ENCODE results near the gene ADRM1. TPM values are rescaled to one million over a fixed set of nuclear protein-coding genes. Genes with fewer than 3 reads are reported as not detected.

ADRM1 gene
- total RNA-seq, 2 experiments from 2014 or later, result 110 to 115 TPM

GRCh38 chr20:62313021-62313420, 10.2 kb downstream of the ADRM1 start:
- intact Hi-C loops (cut with micrococcal nuclease), result no loop called here
- Mint-ChIP-seq H3K27ac (no peak overlapping the region), H3K4me1 (ENCODE audit: low read depth) (no peaks in the 10 kb centered on the region), H3K36me3 (ENCODE audit: low read depth) (peaks cover 5% of the 10 kb centered on the region), H3K9me3 (no peaks in the 10 kb centered on the region), H3K4me3 (no peak overlapping the region), H3K27me3 (no peaks in the 10 kb centered on the region)
- TF ChIP-seq, protein P1, sequence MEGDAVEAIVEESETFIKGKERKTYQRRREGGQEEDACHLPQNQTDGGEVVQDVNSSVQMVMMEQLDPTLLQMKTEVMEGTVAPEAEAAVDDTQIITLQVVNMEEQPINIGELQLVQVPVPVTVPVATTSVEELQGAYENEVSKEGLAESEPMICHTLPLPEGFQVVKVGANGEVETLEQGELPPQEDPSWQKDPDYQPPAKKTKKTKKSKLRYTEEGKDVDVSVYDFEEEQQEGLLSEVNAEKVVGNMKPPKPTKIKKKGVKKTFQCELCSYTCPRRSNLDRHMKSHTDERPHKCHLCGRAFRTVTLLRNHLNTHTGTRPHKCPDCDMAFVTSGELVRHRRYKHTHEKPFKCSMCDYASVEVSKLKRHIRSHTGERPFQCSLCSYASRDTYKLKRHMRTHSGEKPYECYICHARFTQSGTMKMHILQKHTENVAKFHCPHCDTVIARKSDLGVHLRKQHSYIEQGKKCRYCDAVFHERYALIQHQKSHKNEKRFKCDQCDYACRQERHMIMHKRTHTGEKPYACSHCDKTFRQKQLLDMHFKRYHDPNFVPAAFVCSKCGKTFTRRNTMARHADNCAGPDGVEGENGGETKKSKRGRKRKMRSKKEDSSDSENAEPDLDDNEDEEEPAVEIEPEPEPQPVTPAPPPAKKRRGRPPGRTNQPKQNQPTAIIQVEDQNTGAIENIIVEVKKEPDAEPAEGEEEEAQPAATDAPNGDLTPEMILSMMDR (IDR thresholded peaks at IDR 0.05), result no peak
- CTCF ChIA-PET, result no interaction called here
- POLR2A ChIA-PET, result no interaction called here
- ATAC-seq (no peak), DNase-seq (no peak)

DNA sequence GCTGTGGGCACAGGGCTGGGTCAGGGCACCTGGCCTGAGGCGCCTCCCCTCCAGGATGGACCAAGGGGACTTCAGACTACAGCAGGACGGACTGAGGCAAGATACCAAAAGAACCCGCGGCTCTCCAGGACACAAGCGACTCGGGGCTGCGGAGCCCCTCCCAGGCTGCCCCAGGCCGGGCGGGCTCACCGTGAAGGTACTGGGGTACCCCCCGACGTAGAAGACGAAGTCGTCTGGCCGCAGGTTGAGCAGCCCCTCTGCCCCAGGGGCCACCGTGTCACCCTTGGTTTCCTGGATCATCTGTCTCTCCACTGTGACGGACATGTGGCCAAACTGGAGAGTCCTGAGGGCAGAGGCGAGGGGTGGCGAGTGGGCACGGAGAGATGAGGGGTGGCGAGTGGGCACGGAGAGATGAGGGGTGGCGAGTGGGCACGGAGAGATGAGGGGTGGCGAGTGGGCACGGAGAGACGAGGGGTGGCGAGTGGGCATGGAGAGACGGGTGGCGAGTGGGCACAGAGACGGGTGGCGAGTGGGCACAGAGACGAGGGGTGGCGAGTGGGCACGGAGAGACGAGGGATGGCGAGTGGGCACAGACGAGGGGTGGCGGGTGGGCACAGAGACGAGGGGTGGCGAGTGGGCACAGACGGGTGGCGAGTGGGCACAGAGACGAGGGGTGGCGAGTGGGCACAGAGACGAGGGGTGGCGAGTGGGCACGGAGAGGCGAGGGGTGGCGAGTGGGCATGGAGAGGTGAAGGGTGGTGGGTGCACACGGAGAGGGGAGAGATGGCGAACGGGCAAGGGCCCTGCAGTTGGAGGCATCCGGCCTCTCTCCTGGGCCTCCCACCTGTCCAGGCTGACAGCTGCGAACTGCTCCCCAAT, 10.9 kb downstream of the ADRM1 start:
- TF ChIP-seq, protein P1 (IDR thresholded peaks at IDR 0.05), result no peak
- POLR2A ChIA-PET, result interaction anchor here (1.1 kb wide), 1 partner anchor 10 kb away, joined by 3 read pairs; no protein-coding TSS in a partner anchor
- DNase-seq, result no peak
- H3K9me3 Mint-ChIP-seq, result no peaks in the 10 kb centered on the region
- H3K27ac Mint-ChIP-seq, result no peak overlapping the region
- CTCF ChIA-PET, result no interaction called here
- no peaks in the 10 kb centered on the region for H3K4me1 Mint-ChIP-seq (ENCODE audit: low read depth)
- no peak overlapping the region for H3K4me3 Mint-ChIP-seq
- no peaks in the 10 kb centered on the region for H3K27me3 Mint-ChIP-seq
- ATAC-seq, result no peak
- peaks cover 3% of the 10 kb centered on the region for H3K36me3 Mint-ChIP-seq (ENCODE audit: low read depth)
- intact Hi-C loops (cut with micrococcal nuclease), result no loop called here

- CTCF ChIA-PET, result no interaction called here
- DNase-seq (no peak), ATAC-seq (no peak)
- H3K27me3 Mint-ChIP-seq, result no peaks in the 10 kb centered on the region
- POLR2A ChIA-PET, result interaction anchor here (1.1 kb wide), 1 partner anchor 11 kb away, joined by 3 read pairs; no protein-coding TSS in a partner anchor
- no peak overlapping the region for H3K4me3 Mint-ChIP-seq
- TF ChIP-seq, protein P1 (IDR thresholded peaks at IDR 0.05), result no peak
- no peaks in the 10 kb centered on the region for H3K4me1 Mint-ChIP-seq (ENCODE audit: low read depth)
- H3K9me3 Mint-ChIP-seq, result no peaks in the 10 kb centered on the region
- intact Hi-C loops (cut with micrococcal nuclease), result no loop called here
- no peak overlapping the region for H3K27ac Mint-ChIP-seq
- H3K36me3 Mint-ChIP-seq (ENCODE audit: low read depth), result no peaks in the 10 kb centered on the region
These were observed 11.5 kb downstream of the ADRM1 start for GRCh38 chr20:62314339-62314638.

GRCh38 chr20:62314711-62315302, 12.0 kb downstream of the ADRM1 start:
- CTCF ChIA-PET, result no interaction called here
- H3K4me1 Mint-ChIP-seq (ENCODE audit: low read depth), result no peaks in the 10 kb centered on the region
- H3K27ac Mint-ChIP-seq, result no peak overlapping the region
- POLR2A ChIA-PET, result interaction anchor here (0.6 to 1.2 kb wide), 3 partner anchors 8 to 12 kb away, joined by 3 to 4 read pairs (median 3); partner anchors contain the start of gene ADRM1
- H3K9me3 Mint-ChIP-seq, result no peaks in the 10 kb centered on the region
- no peak overlapping the region for H3K4me3 Mint-ChIP-seq
- H3K36me3 Mint-ChIP-seq (ENCODE audit: low read depth), result no peaks in the 10 kb centered on the region
- DNase-seq (no peak), ATAC-seq (no peak)
- intact Hi-C loops (cut with micrococcal nuclease), result no loop called here
- H3K27me3 Mint-ChIP-seq, result no peaks in the 10 kb centered on the region
- TF ChIP-seq, protein P1 (IDR thresholded peaks at IDR 0.05), result no peak

GRCh38 chr20:62315773-62316172, 13.0 kb downstream of the ADRM1 start:
- ATAC-seq (no peak), DNase-seq (no peak)
- H3K4me1 Mint-ChIP-seq (ENCODE audit: low read depth), result no peaks in the 10 kb centered on the region
- no peaks in the 10 kb centered on the region for H3K36me3 Mint-ChIP-seq (ENCODE audit: low read depth)
- H3K27ac Mint-ChIP-seq, result no peak overlapping the region
- ChIA-PET POLR2A (interaction anchor here (1.2 to 1.5 kb wide), 2 partner anchors 13 to 133 kb away, joined by 3 to 4 read pairs; partner anchors contain the start of genes ADRM1 and MTG2), CTCF (no interaction called here)
- intact Hi-C loops (cut with micrococcal nuclease), result no loop called here
- no peak overlapping the region for H3K4me3 Mint-ChIP-seq
- no peaks in the 10 kb centered on the region for H3K9me3 Mint-ChIP-seq
- H3K27me3 Mint-ChIP-seq, result no peaks in the 10 kb centered on the region
- TF ChIP-seq, protein P1 (IDR thresholded peaks at IDR 0.05), result no peak
